ENCODE results near the gene NAA30.
A peak's percentile ranks its signal among the peaks of the same experiment; 100 is the strongest.

Gene NAA30

GRCh38 chr14:57375156-57375555 lies 15.2 kb upstream of the NAA30 start:
- Histone ChIP-seq H3K9ac (ENCODE audit: low read depth, low read length) (no peak overlapping the region), H3K36me3 (ENCODE audit: insufficient read depth, low read length) (no peaks in the 10 kb centered on the region), H3K4me3 (ENCODE audit: low read length) (no peak overlapping the region), H3K9me3 (ENCODE audit: insufficient read depth, low read depth, low read length) (peaks cover 1% of the 10 kb centered on the region; the same call in 1 of the 2 replicates), H3K27me3 (ENCODE audit: insufficient read depth, low read length) (peaks cover 4% of the 10 kb centered on the region; the same call in 1 of the 2 replicates), H3K27ac (ENCODE audit: low read depth, low read length) (no peak overlapping the region), H3K4me1 (ENCODE audit: insufficient read depth, low read length) (peaks cover 8% of the 10 kb centered on the region)
- WGBS: 71% methylated on average over 1 of the region's 3 CpGs

- Histone ChIP-seq H3K27ac (ENCODE audit: low read depth, low read length) (no peak overlapping the region), H3K4me3 (ENCODE audit: low read length) (no peak overlapping the region), H3K9me3 (ENCODE audit: insufficient read depth, low read depth, low read length) (no peaks in the 10 kb centered on the region), H3K4me1 (ENCODE audit: insufficient read depth, low read length) (peaks cover 21% of the 10 kb centered on the region), H3K36me3 (ENCODE audit: insufficient read depth, low read length) (no peaks in the 10 kb centered on the region), H3K27me3 (ENCODE audit: insufficient read depth, low read length) (peaks cover 13% of the 10 kb centered on the region; the same call in 1 of the 2 replicates), H3K9ac (ENCODE audit: low read depth, low read length) (no peak overlapping the region)
Observed at GRCh38 chr14:57378661-57379060, 11.7 kb upstream of the NAA30 start.

GRCh38 chr14:57380935-57381334 lies 9.5 kb upstream of the NAA30 start:
- Histone ChIP-seq H3K27me3 (ENCODE audit: insufficient read depth, low read length) (peaks cover 13% of the 10 kb centered on the region; the same call in 1 of the 2 replicates), H3K9me3 (ENCODE audit: insufficient read depth, low read depth, low read length) (no peaks in the 10 kb centered on the region), H3K36me3 (ENCODE audit: insufficient read depth, low read length) (no peaks in the 10 kb centered on the region), H3K4me1 (ENCODE audit: insufficient read depth, low read length) (peaks cover 22% of the 10 kb centered on the region), H3K9ac (ENCODE audit: low read depth, low read length) (no peak overlapping the region), H3K4me3 (ENCODE audit: low read length) (no peak overlapping the region), H3K27ac (ENCODE audit: low read depth, low read length) (no peak overlapping the region)
- WGBS: 95% methylated on average over 2 of the region's 3 CpGs

- Histone ChIP-seq H3K27ac (ENCODE audit: low read depth, low read length) (no peak overlapping the region), H3K36me3 (ENCODE audit: insufficient read depth, low read length) (no peaks in the 10 kb centered on the region), H3K27me3 (ENCODE audit: insufficient read depth, low read length) (peaks cover 9% of the 10 kb centered on the region; the same call in 1 of the 2 replicates), H3K9me3 (ENCODE audit: insufficient read depth, low read depth, low read length) (no peaks in the 10 kb centered on the region), H3K9ac (ENCODE audit: low read depth, low read length) (no peak overlapping the region), H3K4me3 (ENCODE audit: low read length) (no peak overlapping the region), H3K4me1 (ENCODE audit: insufficient read depth, low read length) (peaks cover 21% of the 10 kb centered on the region)
- 79% methylated on average over 2 of the region's 2 CpGs for WGBS
Observed at GRCh38 chr14:57382283-57382682, 8.1 kb upstream of the NAA30 start.

- Histone ChIP-seq H3K27ac (ENCODE audit: low read depth, low read length) (no peak overlapping the region), H3K9me3 (ENCODE audit: insufficient read depth, low read depth, low read length) (no peaks in the 10 kb centered on the region), H3K9ac (ENCODE audit: low read depth, low read length) (no peak overlapping the region)
Observed at GRCh38 chr14:57383125-57383745, 7.2 kb upstream of the NAA30 start.

GRCh38 chr14:57388067-57388466 lies 2.3 kb upstream of the NAA30 start:
- Histone ChIP-seq H3K27ac (ENCODE audit: low read depth, low read length) (no peak overlapping the region), H3K9me3 (ENCODE audit: insufficient read depth, low read depth, low read length) (no peaks in the 10 kb centered on the region), H3K4me1 (ENCODE audit: insufficient read depth, low read length) (peaks cover 34% of the 10 kb centered on the region), H3K27me3 (ENCODE audit: insufficient read depth, low read length) (no peaks in the 10 kb centered on the region; the same call in 1 of the 2 replicates), H3K4me3 (ENCODE audit: low read length) (no peak overlapping the region), H3K36me3 (ENCODE audit: insufficient read depth, low read length) (peaks cover 15% of the 10 kb centered on the region), H3K9ac (ENCODE audit: low read depth, low read length) (no peak overlapping the region)

More at GRCh38 chr14:57383125-57383745, 7.2 kb upstream of the NAA30 start:
- H3K27me3 ChIP-seq (ENCODE audit: insufficient read depth, low read length): peaks cover 9% of the 10 kb centered on the region; the same call in 1 of the 2 replicates
- no peaks in the 10 kb centered on the region for H3K36me3 ChIP-seq (ENCODE audit: insufficient read depth, low read length)
- no peak overlapping the region for H3K4me3 ChIP-seq (ENCODE audit: low read length)
- H3K4me1 ChIP-seq (ENCODE audit: insufficient read depth, low read length): peaks cover 21% of the 10 kb centered on the region

GRCh38 chr14:57389646-57390036 lies 745 bp upstream of the NAA30 start:
- no peaks in the 10 kb centered on the region; the same call in 1 of the 2 replicates for H3K27me3 ChIP-seq (ENCODE audit: insufficient read depth, low read length)
- 36% methylated on average over 5 of the region's 5 CpGs for WGBS
- peaks cover 26% of the 10 kb centered on the region for H3K36me3 ChIP-seq (ENCODE audit: insufficient read depth, low read length)
- H3K27ac ChIP-seq (ENCODE audit: low read depth, low read length): no peak overlapping the region; the same call in 1 of the 2 replicates
- H3K4me3 ChIP-seq (ENCODE audit: low read length): peak overlapping the region; percentile 87
- H3K4me1 ChIP-seq (ENCODE audit: insufficient read depth, low read length): peaks cover 27% of the 10 kb centered on the region
- peak overlapping the region; percentile 84 for H3K9ac ChIP-seq (ENCODE audit: low read depth, low read length)
- H3K9me3 ChIP-seq (ENCODE audit: insufficient read depth, low read depth, low read length): no peaks in the 10 kb centered on the region

GRCh38 chr14:57390806-57391516 lies 575 bp downstream of the NAA30 start:
- no peaks in the 10 kb centered on the region; the same call in 1 of the 2 replicates for H3K27me3 ChIP-seq (ENCODE audit: insufficient read depth, low read length)
- no peaks in the 10 kb centered on the region for H3K9me3 ChIP-seq (ENCODE audit: insufficient read depth, low read depth, low read length)
- H3K27ac ChIP-seq (ENCODE audit: low read depth, low read length): peak overlapping the region; percentile 43; the same call in 1 of the 2 replicates
- WGBS: under 1% methylated on average over 71 of the region's 71 CpGs
- peak overlapping the region; percentile 87 for H3K4me3 ChIP-seq (ENCODE audit: low read length)
- peaks cover 20% of the 10 kb centered on the region; the same call in 1 of the 2 replicates for H3K4me1 ChIP-seq (ENCODE audit: insufficient read depth, low read length)
- H3K9ac ChIP-seq (ENCODE audit: low read depth, low read length): peak overlapping the region; percentile 80
- H3K36me3 ChIP-seq (ENCODE audit: insufficient read depth, low read length): peaks cover 36% of the 10 kb centered on the region

GRCh38 chr14:57391517-57392195 lies 1.3 kb downstream of the NAA30 start:
- Histone ChIP-seq H3K27me3 (ENCODE audit: insufficient read depth, low read length) (no peaks in the 10 kb centered on the region), H3K9ac (ENCODE audit: low read depth, low read length) (peak overlapping the region; percentile 80), H3K4me3 (ENCODE audit: low read length) (peak overlapping the region; percentile 87), H3K36me3 (ENCODE audit: insufficient read depth, low read length) (peaks cover 36% of the 10 kb centered on the region), H3K4me1 (ENCODE audit: insufficient read depth, low read length) (peaks cover 20% of the 10 kb centered on the region; the same call in 1 of the 2 replicates), H3K9me3 (ENCODE audit: insufficient read depth, low read depth, low read length) (no peaks in the 10 kb centered on the region), H3K27ac (ENCODE audit: low read depth, low read length) (no peak overlapping the region)
- 24% methylated on average over 22 of the region's 23 CpGs for WGBS

GRCh38 chr14:57392830-57393229 lies 2.4 kb downstream of the NAA30 start:
- Histone ChIP-seq H3K9me3 (ENCODE audit: insufficient read depth, low read depth, low read length) (no peaks in the 10 kb centered on the region), H3K27ac (ENCODE audit: low read depth, low read length) (no peak overlapping the region), H3K4me1 (ENCODE audit: insufficient read depth, low read length) (peaks cover 20% of the 10 kb centered on the region; the same call in 1 of the 2 replicates), H3K36me3 (ENCODE audit: insufficient read depth, low read length) (peaks cover 45% of the 10 kb centered on the region), H3K27me3 (ENCODE audit: insufficient read depth, low read length) (no peaks in the 10 kb centered on the region), H3K9ac (ENCODE audit: low read depth, low read length) (no peak overlapping the region), H3K4me3 (ENCODE audit: low read length) (peak overlapping the region; percentile 87)
